Measurements from ENCODE around the gene CPEB1.

Gene CPEB1

GRCh38 chr15:82587805-82588204, 59.4 kb downstream of the CPEB1 start:
- no peak overlapping the region for H3K4me2 ChIP-seq (ENCODE audit: low read depth, low read length, poor library complexity, severe bottlenecking)
- H3K9me3 ChIP-seq (ENCODE audit: insufficient read depth, low read length), result no peaks in the 10 kb centered on the region
- no peaks in the 10 kb centered on the region for H3K36me3 ChIP-seq (ENCODE audit: low read length)
- H4K20me1 ChIP-seq (ENCODE audit: low read depth, low read length), result no peaks in the 10 kb centered on the region
- no peak for TF ChIP-seq EZH2phosphoT487 (conservative IDR thresholded peaks at IDR 0.05; ENCODE audit: low read length)
- no peak for TF ChIP-seq CTCF (IDR thresholded peaks at IDR 0.05; ENCODE audit: insufficient read depth, low read length, poor library complexity, severe bottlenecking)
- H3K79me2 ChIP-seq (ENCODE audit: insufficient read depth, low read length), result no peaks in the 10 kb centered on the region
- no peak overlapping the region for H3K27ac ChIP-seq (ENCODE audit: low read depth, low read length)
- H3K9me2 ChIP-seq (replicated peaks; ENCODE audit: insufficient read depth, low read length), result no peaks in the 10 kb centered on the region
- no peak overlapping the region for H3K9ac ChIP-seq (ENCODE audit: low read length)
- H3K27me3 ChIP-seq (ENCODE audit: low read length), result no peaks in the 10 kb centered on the region
- H3K4me3 ChIP-seq (ENCODE audit: insufficient read depth, low read length, poor library complexity, severe bottlenecking), result no peak overlapping the region
- H3F3A ChIP-seq (ENCODE audit: insufficient read depth), result no peaks in the 10 kb centered on the region
- H2AFZ ChIP-seq (ENCODE audit: low read depth, low read length, severe bottlenecking), result no peak overlapping the region

GRCh38 chr15:82585072-82585471, 62.1 kb downstream of the CPEB1 start:
- Histone ChIP-seq H3K9me3 (ENCODE audit: insufficient read depth, low read length) (no peaks in the 10 kb centered on the region), H3K27ac (ENCODE audit: low read depth, low read length) (no peak overlapping the region), H3K27me3 (ENCODE audit: low read length) (no peaks in the 10 kb centered on the region), H2AFZ (ENCODE audit: low read depth, low read length, severe bottlenecking) (no peak overlapping the region), H3K9ac (ENCODE audit: low read length) (no peak overlapping the region), H3K4me2 (ENCODE audit: low read depth, low read length, poor library complexity, severe bottlenecking) (no peak overlapping the region), H3K4me3 (ENCODE audit: insufficient read depth, low read length, poor library complexity, severe bottlenecking) (no peak overlapping the region), H3F3A (ENCODE audit: insufficient read depth) (no peaks in the 10 kb centered on the region), H3K79me2 (ENCODE audit: insufficient read depth, low read length) (no peaks in the 10 kb centered on the region), H4K20me1 (ENCODE audit: low read depth, low read length) (no peaks in the 10 kb centered on the region), H3K9me2 (replicated peaks; ENCODE audit: insufficient read depth, low read length) (no peaks in the 10 kb centered on the region), H3K36me3 (ENCODE audit: low read length) (no peaks in the 10 kb centered on the region)
- TF ChIP-seq CTCF (IDR thresholded peaks at IDR 0.05; ENCODE audit: insufficient read depth, low read length, poor library complexity, severe bottlenecking) (no peak), EZH2phosphoT487 (conservative IDR thresholded peaks at IDR 0.05; ENCODE audit: low read length) (no peak)

GRCh38 chr15:82580713-82581112, 66.5 kb downstream of the CPEB1 start:
- no peaks in the 10 kb centered on the region for H3K9me3 ChIP-seq (ENCODE audit: insufficient read depth, low read length)
- no peaks in the 10 kb centered on the region for H3K9me2 ChIP-seq (replicated peaks; ENCODE audit: insufficient read depth, low read length)
- H3K4me3 ChIP-seq (ENCODE audit: insufficient read depth, low read length, poor library complexity, severe bottlenecking), result no peak overlapping the region
- no peak overlapping the region for H3K4me2 ChIP-seq (ENCODE audit: low read depth, low read length, poor library complexity, severe bottlenecking)
- no peak overlapping the region for H3K27ac ChIP-seq (ENCODE audit: low read depth, low read length)
- no peak overlapping the region for H2AFZ ChIP-seq (ENCODE audit: low read depth, low read length, severe bottlenecking)
- H3K36me3 ChIP-seq (ENCODE audit: low read length), result no peaks in the 10 kb centered on the region
- no peaks in the 10 kb centered on the region for H4K20me1 ChIP-seq (ENCODE audit: low read depth, low read length)
- H3F3A ChIP-seq (ENCODE audit: insufficient read depth), result no peaks in the 10 kb centered on the region
- no peaks in the 10 kb centered on the region for H3K27me3 ChIP-seq (ENCODE audit: low read length)
- no peak overlapping the region for H3K9ac ChIP-seq (ENCODE audit: low read length)
- TF ChIP-seq EZH2phosphoT487 (conservative IDR thresholded peaks at IDR 0.05; ENCODE audit: low read length) (no peak), CTCF (IDR thresholded peaks at IDR 0.05; ENCODE audit: insufficient read depth, low read length, poor library complexity, severe bottlenecking) (no peak)
- no peaks in the 10 kb centered on the region for H3K79me2 ChIP-seq (ENCODE audit: insufficient read depth, low read length)

Data from SU-DHL-6 (cell line).